GM18498 (cell line): ENCODE data around the gene ZNF277.
"Not testable (repeated sequence)": the region's sequence is repeated elsewhere in the genome, so short reads cannot be mapped to it uniquely, and the experiment has no call there.

Experiments
- ATAC-seq: cut with Tn5 transposase; IDR thresholded peaks from one replicate; pipeline ENCODE4 v1.9.1; 2021; ENCODE audit warnings: mild to moderate bottlenecking, moderate library complexity; ENCODE audit not compliant: unreplicated experiment

The ZNF277 gene

DNA sequence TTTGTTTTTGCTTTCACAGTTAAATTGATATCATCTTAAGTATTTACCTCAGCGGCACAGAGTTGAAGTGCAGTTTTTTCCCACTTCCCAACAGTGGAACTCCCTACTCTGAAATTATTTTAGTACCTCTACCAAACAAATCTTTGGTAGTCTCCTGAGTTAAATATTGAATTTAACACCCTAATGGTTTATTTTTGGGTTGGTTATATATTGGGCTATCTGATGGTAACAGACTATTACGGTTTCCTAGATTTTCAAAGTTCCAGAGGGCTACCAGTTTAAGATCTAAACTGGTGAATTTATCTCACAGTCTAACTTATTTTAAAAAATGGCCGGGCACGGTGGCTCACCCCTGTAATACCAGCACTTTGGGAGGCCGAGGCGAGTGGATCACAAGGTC, 1.3 kb downstream of the ZNF277 start:
- no peak for ATAC-seq

DNA sequence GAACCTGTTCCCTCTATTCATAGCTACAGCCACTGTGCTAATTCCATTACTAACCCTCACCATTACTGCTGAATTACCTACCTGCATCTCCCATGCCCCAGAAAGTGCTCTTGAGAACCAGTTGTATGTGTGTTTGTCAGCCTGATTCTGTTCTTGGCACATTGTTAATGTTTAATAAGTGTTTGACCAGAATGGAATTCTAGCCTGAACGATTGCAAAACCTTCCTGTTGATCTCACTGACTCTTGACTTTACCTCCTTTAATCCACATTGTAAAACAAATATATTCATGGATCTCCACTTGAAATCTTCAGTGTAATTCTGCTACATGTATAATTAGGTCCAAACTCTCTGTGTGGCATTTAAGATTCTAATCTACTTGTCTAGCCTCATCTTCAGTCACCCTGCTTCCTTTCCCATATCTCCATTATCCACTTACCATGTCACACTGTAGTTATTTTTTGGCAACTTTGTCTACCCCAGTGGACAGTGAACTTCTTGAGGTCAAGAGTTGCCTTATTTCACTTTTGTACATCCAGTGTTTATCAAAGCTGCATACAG, 4.9 kb downstream of the ZNF277 start:
- ATAC-seq = no peak

- ATAC-seq = no peak
Observed at GRCh38 chr7:112212571-112212970, 6.1 kb downstream of the ZNF277 start.

DNA sequence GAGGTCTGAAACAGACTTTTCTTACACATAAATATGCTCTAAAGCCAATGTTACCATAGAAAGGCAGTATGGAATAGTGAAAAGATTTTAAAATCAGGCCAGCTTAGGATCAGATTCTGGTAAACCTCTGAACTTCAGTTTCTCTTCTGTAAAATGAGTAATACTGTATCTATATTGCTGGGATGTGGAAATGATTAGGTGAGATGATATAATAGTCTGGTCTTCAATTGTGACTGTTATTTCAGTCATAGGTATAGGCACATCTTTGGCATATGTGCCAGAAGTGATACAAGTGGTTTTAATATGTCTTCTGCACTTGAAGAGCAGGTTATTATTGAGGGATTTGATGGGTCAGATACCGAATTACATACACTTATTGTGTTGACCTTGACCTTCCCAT, 7.2 kb downstream of the ZNF277 start:
- ATAC-seq = no peak

DNA sequence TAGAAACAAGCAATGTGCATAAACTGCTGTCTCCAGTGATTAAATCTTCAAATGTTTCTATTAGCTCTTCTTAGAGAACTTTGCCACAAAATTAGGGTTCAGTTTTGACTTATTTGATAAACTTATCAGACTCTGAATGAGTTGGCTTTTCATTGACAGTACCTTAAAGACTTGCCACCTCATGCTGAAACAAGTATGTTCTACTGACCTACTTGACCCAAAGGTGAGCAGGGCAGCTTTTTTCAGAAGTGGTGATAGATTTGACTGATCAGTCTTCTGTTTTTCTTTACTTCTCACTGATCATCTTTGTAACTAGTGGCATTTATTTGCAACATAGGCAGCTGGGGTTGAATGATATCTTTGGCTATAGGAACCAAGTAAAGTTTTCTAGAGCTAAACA, 7.8 kb downstream of the ZNF277 start:
- ATAC-seq = no peak

DNA sequence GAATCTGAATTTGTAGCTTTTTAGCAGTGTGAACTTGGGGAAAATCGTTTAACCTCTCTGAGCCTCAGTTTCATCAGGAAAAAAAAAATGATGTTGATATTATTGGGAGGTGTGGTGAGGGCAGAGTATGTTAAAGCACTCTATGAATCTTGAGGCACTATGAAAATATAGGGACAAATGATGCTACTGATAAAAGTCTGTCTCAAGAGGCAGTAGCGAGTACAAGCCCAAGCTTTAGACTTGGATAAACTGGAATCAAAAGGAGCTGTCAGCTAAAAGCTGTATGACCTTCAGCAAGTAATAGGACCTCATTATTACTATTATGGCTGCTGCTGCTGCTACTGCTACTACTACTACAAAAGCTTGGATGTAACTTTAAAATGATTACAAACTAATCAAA, 8.4 kb downstream of the ZNF277 start:
- ATAC-seq = no peak

DNA sequence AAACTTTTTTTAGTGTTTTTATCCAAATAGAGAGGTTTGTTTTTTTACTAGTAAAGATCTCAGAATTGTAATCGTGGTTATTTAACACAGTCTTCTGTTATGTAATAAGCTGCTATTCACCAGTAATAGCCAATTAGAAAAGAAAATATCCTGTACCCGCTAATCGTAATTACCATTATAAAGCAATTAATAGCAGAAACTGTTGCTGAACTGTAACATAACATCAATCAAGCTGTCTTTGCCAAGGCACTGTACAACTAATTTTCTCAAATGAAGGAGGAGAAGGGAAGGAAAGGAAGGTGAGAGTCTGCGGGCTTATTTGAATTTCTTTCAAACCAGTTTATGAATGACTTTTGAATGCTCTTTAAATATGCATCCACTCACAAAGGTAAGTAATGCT, 9.3 kb downstream of the ZNF277 start:
- ATAC-seq = no peak

- no peak for ATAC-seq
Observed at GRCh38 chr7:112220877-112221434, 14.5 kb downstream of the ZNF277 start.

GRCh38 chr7:112223310-112223709, 16.8 kb downstream of the ZNF277 start:
- no peak for ATAC-seq

GRCh38 chr7:112224186-112224585, 17.7 kb downstream of the ZNF277 start:
- no peak for ATAC-seq

GRCh38 chr7:112225006-112225405, 18.5 kb downstream of the ZNF277 start:
- no peak for ATAC-seq

DNA sequence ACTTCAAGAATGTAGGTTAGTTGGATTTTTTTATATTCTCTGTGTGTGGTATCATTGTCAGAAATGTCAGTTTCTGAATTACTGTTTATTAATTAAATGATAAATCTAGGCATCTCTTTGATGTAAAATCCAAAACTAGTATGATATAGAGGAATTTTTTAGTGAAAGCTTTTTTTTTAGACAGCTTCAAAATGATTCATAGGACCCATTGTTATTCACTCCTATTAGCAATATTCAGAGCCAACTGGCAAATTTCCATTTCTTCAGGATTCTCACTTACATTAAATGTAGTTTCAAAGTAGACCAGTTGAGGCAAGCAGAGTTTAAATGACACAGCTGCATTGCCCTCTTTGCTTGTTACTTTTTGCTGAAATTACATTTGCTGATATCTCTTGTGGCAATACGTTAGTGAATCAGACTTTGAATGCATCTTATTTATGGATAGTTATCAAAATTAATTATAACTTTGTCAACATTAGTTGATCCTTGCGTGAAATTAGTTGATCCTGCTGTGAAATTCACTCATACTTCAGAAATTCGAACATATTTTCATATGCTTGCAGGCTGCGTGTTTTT, 20.3 kb downstream of the ZNF277 start:
- ATAC-seq = no peak

GRCh38 chr7:112228632-112229031, 22.1 kb downstream of the ZNF277 start:
- no peak for ATAC-seq

DNA sequence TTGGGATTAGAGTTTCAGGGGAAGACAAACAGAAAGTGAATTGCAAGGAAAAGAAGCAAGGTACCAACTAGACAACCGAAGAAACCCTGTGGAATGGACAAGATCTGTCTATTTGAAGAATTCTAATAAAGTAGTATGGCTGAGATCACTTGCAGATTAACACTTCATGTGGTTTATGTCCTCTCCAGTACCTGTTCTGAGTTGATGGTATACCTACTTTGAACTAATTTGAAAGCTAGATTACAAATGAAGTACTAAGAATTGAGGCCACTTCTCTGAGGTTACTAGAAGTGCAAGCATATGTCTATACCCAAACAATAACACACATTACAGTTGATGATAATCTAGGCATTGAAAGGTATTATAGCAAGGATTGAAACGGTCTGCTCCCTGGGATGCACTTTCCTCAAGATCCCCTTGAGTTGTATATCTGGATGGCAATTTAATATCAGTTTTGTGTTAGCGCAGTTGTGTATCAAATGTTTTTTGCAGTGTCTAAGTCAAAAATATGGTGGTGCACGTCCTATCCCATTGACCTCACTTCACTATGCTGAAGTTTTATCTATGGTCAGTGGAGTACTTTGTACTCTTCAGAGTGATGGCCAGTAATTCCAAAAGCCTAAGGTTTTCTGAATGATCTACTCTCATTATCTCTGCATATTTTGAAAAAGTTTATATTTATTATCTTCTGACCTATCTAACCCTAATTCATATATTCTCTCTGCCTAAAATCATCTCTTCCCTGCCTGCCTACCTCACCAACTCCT, 25.9 kb downstream of the ZNF277 start:
- ATAC-seq = no peak

GRCh38 chr7:112233048-112233697, 26.7 kb downstream of the ZNF277 start:
- no peak for ATAC-seq

- ATAC-seq = no peak
Observed at GRCh38 chr7:112234147-112234546, 27.7 kb downstream of the ZNF277 start.

DNA sequence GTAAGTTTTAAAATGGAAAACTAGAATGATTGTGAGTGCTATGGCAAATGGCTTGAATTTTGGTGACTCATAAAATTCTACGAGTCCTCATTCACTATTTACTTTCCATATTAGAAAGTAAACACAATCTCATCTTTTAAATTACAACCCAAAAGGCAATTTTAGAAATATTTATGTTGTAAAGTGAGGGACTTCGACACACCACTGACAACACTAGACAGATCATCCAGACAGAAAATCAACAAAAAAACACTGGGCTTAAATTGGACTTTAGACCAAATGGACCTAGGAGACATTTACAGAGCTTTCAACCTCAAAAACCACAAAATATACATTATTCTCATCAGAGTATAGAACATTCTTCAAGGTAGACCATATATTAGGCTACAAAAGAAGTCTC, 30.1 kb downstream of the ZNF277 start:
- no peak for ATAC-seq

- ATAC-seq = no peak
Observed at GRCh38 chr7:112238330-112238729, 31.8 kb downstream of the ZNF277 start.

DNA sequence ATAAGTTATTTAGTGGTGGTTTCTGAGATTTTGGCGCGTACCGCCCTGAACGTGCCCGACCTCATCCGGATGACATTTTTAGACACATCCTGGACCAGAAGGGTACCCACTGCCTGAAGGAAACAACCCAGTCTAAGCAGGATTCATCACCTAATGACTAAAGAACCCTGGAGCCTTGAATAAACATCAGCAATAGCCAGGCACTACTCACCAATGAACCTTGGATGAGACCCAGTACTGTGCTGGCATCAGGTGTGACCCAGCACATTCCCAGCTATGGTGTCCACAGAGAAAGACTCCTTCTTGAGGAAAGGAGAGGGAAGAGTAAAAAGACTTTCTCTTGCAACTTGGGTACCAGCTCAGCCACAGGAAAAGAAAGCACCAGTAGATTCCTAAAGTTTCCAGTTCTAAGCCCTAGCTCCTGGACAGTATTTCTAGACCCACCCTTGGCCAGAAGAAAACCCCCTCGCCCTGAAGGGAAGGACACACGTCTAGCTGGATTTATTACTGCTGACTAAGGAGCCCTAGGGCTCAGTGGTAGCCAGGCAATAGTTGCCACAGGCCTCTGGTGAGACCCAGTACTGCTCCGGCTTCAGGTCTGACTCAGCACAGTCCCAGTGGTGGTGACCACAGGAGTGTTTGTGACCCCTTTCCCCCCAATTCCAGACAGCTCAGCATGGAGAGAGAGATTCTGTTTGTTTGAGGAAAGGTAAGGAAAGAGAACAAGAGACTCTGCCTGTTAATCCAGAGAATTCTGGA, 32.5 kb downstream of the ZNF277 start:
- ATAC-seq = no peak

- no peak for ATAC-seq
Observed at GRCh38 chr7:112248598-112248997, 42.1 kb downstream of the ZNF277 start.

DNA sequence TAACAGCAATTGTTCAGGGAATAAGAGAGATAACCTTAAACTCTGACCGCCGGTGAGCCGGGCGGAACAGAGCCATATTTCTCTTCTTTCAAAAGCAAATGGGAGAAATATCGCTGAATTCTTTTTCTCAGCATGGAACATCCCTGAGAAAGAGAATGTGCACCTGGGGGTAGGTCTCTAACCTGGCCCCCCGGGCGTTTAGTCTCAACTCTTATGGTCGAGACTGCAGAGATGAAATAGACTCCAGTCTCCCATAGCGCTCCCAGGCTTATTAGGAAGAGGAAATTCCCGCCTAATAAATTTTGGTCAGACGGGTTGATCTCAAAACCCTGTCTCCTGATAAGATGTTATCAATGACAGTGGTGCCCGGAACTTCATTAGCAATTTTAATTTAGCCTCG, 43.5 kb downstream of the ZNF277 start:
- ATAC-seq = not testable (repeated sequence)
